HepG2 (cell line): Measurements from ENCODE around the gene NOG. TPM values are rescaled to one million over a fixed set of nuclear protein-coding genes. Genes with fewer than 3 reads are reported as not detected.

Source experiments
- ARID4A ChIP-seq: sonication (generic); formaldehyde crosslinking; IDR thresholded peaks from 2 replicates; pipeline ENCODE4 v1.5.0; 2020; ENCODE audit warnings: mild to moderate bottlenecking, missing genetic modification reagents, borderline replicate concordance
- KAT2B ChIP-seq: fragments of 150-350 bp; IDR thresholded peaks from 2 replicates; pipeline ENCODE4 v1.6.1; 2014; ENCODE audit warnings: low read depth, low read length, borderline replicate concordance
- USF2 ChIP-seq, 2 experiments: sonication (generic) in 1 of 2; formaldehyde crosslinking in 1 of 2; IDR thresholded peaks; 2 replicates each; pipeline versions ENCODE4 v1.5.1 to v1.6.1; 2011 to 2020; ENCODE audit warnings: borderline replicate concordance in 1 of 2, low read depth in 1 of 2, low read length in 1 of 2, mild to moderate bottlenecking in 1 of 2, missing genetic modification reagents in 1 of 2, moderate library complexity in 1 of 2
- ZBTB26 ChIP-seq: IDR thresholded peaks from 2 replicates; pipeline ENCODE4 v1.6.1; 2016; ENCODE audit warnings: missing compliant biosample characterization, missing genetic modification reagents, borderline replicate concordance
- ZNF441 ChIP-seq: sonication (generic); formaldehyde crosslinking; IDR thresholded peaks from 2 replicates; pipeline ENCODE4 v1.7.0; 2021; ENCODE audit warnings: missing genetic modification reagents, borderline replicate concordance
- ZNF503 ChIP-seq: sonication (generic); formaldehyde crosslinking; IDR thresholded peaks from 2 replicates; pipeline ENCODE4 v1.4.0; 2020; ENCODE audit warnings: missing genetic modification reagents
- ZNF749 ChIP-seq: sonication (generic); formaldehyde crosslinking; IDR thresholded peaks from 2 replicates; pipeline ENCODE4 v1.8.0; 2022; ENCODE audit warnings: mild to moderate bottlenecking, missing genetic modification reagents, moderate library complexity, borderline replicate concordance
- ZSCAN9 ChIP-seq: IDR thresholded peaks from 2 replicates; pipeline ENCODE4 v1.6.1; 2016; ENCODE audit warnings: borderline replicate concordance
- polyA plus RNA-seq, 8 experiments: library from polyadenylated mRNA; depleted of rRNA in 3 of 8; stranded (reverse) in 7 of 8; unstranded in 1 of 8; fragments of >200 nt; fragmentation: Illumina TruSeq in 4 of 8; extraction: Trizol in 4 of 8; gene quantifications; 2 replicates each; pipeline versions ENCODE4 v1.2.1 to v1.2.3, GENCODE V29; 2011 to 2016; ENCODE audit warnings: low read depth in 4 of 8, missing spikeins in 1 of 8, mixed read lengths in 1 of 8; ENCODE audit not compliant: insufficient read depth in 1 of 8
- total RNA-seq, 5 experiments: library from RNA; depleted of rRNA; stranded (reverse); fragments of >200 nt; fragmentation: Illumina TruSeq; extraction: Trizol; gene quantifications; 2 replicates each; pipeline ENCODE4 v1.2.3, GENCODE V29; 2016; ENCODE audit warnings: low read depth in 1 of 5

Gene NOG
- total and polyA plus RNA-seq, 2 of the 13 experiments (the other 11 are each of a cell fraction or from before 2014, with no cell fraction given) = not detected

- TF ChIP-seq ARID4A = no peak
- TF ChIP-seq ZNF749 = no peak
- 0 out of 2 replicates have a peak, but pooled peaks have one; percentile 18 for TF ChIP-seq ZNF441
- TF ChIP-seq KAT2B = no peak
- TF ChIP-seq ZNF503 (CRISPR knock-in tag) = no peak
- TF ChIP-seq ZBTB26 (CRISPR knock-in tag) = peak; percentile 36; the same call in 1 of the 2 replicates
- TF ChIP-seq USF2 (IDR thresholded peaks at IDR 0.05; ENCODE audit: low read depth, low read length) = no peak
- TF ChIP-seq USF2 (CRISPR knock-in tag; IDR thresholded peaks at IDR 0.05; ENCODE audit: borderline replicate concordance) = no peak
- TF ChIP-seq ZSCAN9 (CRISPR knock-in tag) = no peak
Observed at GRCh38 chr17:56592487-56593085, 913 bp upstream of the NOG start (continued).
